NCI-H2227 (cell line): Measurements from ENCODE around the gene TCERG1L.

Experiments used
- DNase-seq: peaks from one replicate; lab custom pipeline; 2025; ENCODE audit not compliant: unreplicated experiment; lab: John Stamatoyannopoulos, UW

TCERG1L gene

DNA sequence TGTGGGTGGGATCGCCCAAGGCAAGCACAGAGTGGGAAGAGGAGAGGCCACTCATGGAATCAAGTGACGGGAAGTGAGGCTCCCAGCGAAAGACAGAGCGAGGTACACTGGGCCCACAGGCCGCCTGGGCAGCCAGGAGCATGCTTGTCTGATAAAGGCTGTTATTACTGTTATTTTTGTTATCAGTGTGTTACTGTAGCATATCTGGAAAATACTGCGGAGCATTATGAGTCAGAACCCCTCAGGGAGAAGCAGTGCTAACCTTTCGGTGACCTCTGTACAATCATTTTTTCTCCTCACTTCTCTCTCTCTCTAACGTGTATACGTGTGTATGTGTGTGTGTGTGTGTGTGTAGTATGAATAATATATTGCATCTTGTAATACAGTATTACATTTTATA is 3.8 kb upstream of the TCERG1L start:
- no peak for DNase-seq

- no peak for DNase-seq
Observed at GRCh38 chr10:131314799-131315198, 3.3 kb upstream of the TCERG1L start.

- DNase-seq, result no peak
Observed at GRCh38 chr10:131314148-131314547, 2.6 kb upstream of the TCERG1L start.

DNA sequence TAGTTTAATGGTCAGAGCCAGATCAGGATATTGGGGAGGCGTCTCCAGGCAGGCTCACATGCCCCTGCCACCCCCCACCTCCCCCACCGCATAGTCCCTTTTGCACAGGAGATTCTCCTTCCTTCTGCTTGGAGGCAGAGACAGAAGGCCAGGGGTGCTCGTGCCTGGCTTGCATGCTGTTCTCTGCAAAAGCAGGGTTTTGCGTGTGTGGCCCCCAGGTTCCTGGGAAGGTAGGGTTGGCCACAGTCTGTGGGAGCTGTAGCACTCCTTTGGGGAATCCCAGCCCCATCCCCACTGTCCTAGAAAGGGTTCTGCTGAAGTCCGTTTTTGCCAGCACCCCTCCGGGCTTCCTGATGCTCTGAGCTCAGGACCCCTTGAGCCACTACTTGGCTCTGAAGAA is 1.9 kb upstream of the TCERG1L start:
- DNase-seq, result no peak

DNA sequence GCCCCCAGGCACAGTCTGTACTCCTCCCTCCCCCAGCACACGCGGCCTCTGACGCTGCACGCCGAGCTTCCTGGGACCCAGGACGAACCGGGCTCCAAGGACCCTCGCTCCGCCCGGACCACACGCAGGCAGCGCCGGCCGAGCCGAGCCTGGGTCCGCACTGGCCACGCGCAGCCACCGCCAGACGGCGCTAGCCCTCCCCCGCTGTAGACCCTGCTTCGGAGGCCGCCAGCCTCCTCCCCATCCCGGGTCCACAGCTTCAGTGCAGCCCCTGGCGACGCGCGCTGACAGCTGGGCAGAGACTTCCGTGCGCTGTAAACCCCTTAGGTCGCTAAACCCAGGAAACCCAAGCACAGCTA is 936 bp upstream of the TCERG1L start:
- peak; percentile 0 for DNase-seq

GRCh38 chr10:131311402-131311660 is 190 bp downstream of the TCERG1L start:
- no peak for DNase-seq

DNA sequence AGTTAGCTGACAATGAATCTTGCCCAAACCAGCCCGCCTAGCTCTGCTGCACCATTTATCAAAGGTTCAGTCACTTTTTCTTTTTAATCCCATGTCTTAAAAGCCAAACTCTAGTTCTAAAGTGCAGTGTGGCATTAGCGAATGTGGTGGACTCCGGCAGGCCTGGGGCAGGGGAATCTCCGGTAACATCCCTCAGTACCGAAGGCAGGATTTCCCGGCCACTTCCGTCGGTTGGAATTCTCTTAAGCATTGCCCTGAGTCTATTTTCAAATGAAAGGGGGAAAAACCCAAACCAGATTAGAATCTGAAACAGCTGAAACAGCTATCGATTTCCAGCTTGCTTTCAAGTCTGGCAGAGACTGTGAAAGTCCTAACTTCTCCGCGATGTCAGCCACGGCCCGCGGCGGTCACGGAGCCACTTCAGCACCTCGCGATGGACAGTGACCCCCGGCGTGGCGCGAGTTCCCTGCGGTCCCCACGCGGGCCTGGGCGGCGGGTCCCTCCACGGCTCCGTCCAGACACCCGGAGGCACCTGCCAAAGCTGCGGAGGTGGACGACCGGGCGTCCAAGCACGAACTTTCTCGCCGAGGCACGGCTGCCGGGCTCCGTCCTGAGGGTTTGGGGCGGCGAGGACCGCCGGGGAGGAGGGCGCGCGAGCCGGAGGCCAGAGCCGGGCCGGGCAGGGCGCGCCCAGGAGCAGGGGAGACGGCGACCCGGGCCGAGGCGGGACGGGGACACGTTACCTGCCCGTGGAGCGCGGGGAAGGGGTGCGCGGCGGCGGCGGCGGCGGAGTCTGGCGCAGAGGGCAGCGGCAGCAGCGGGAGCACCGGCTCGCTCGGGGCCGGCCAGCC is 745 bp downstream of the TCERG1L start:
- no peak for DNase-seq

GRCh38 chr10:131310142-131310541 is 1.4 kb downstream of the TCERG1L start:
- DNase-seq, result no peak

DNA sequence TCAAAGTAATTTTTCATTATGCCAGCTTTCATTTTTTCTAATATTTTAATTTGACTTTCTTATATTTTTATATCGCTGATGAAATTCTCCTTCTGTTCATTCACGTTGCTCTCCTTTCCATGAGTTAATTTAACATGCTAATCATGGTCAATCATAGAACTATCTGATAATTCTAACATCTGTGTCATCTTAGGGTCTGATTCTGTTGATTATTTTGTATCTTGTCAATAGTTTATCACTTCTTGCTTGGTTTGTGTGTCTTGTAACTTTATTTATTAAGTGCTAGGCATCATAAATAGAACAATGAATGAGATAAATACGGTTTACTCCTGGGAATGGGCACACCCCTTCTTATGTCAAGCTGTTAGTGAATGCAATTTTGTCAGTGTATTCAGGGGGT is 11.0 kb downstream of the TCERG1L start:
- DNase-seq, result no peak

- no peak for DNase-seq
Observed at GRCh38 chr10:131290781-131291180, 20.7 kb downstream of the TCERG1L start.

GRCh38 chr10:131288648-131289047 is 22.9 kb downstream of the TCERG1L start:
- no peak for DNase-seq

DNA sequence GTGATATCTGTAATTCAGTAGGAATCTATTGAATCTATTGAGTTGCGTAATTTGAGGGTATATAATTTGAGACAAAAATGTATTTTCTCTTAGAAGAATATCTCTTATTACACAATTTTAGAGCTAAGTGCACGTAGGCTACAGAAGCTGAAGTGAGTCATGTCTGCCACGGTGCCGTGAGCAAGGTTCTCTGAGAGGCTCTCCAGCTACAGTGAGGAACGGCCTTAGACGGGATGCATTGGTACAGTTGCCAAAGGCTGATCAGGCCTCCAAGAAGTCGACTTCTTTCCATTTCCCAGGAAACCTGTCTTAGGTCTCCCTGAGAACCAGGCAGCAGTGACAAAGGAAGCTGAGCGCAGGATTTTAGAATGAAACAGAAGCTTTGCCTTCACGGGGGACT is 28.6 kb downstream of the TCERG1L start:
- no peak for DNase-seq

- DNase-seq, result no peak
Observed at GRCh38 chr10:131280101-131280500, 31.4 kb downstream of the TCERG1L start.

DNA sequence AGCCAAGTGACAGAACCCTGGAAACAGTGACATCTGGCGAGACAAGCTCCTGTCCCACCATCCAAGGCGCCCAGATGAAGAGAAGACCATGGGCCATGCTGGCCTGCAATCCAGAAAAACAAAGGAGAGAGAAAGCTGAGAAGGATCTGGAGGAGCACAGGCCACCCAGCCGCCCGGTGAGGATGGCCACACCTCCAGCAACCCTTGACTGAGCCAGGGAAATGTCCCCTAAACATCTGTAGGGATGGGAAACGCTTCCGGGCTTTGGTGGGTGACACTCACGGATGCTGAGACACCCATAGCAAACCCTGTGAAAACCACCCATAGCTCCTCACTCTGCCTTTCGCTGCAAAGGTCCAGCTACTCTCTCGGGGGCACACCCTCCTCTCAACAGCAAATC is 32.0 kb downstream of the TCERG1L start:
- DNase-seq, result no peak

DNA sequence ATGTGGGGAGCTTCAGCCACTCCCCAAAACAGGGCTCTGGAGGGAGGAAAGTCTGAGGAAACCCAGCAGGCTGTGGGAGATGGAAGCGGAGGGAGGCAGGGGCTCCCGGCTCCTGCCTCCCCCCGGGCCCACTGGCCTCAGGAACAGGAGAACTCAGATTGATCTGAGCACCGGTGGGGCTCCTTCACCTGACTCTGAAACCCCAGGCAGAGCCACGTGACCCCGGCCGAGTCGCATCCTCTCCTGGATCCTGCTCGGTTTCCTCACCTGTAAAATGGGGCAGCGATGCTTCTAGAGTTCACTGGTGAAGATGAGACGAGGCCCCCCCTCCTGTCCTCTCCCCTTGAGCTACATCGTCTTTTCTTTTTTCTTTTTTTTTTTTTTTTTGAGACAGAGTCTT is 33.6 kb downstream of the TCERG1L start:
- no peak for DNase-seq

- DNase-seq, result no peak
Observed at GRCh38 chr10:131277278-131277677, 34.2 kb downstream of the TCERG1L start.

GRCh38 chr10:131275691-131276090 is 35.8 kb downstream of the TCERG1L start:
- no peak for DNase-seq

GRCh38 chr10:131274883-131275282 is 36.6 kb downstream of the TCERG1L start:
- DNase-seq, result no peak

DNA sequence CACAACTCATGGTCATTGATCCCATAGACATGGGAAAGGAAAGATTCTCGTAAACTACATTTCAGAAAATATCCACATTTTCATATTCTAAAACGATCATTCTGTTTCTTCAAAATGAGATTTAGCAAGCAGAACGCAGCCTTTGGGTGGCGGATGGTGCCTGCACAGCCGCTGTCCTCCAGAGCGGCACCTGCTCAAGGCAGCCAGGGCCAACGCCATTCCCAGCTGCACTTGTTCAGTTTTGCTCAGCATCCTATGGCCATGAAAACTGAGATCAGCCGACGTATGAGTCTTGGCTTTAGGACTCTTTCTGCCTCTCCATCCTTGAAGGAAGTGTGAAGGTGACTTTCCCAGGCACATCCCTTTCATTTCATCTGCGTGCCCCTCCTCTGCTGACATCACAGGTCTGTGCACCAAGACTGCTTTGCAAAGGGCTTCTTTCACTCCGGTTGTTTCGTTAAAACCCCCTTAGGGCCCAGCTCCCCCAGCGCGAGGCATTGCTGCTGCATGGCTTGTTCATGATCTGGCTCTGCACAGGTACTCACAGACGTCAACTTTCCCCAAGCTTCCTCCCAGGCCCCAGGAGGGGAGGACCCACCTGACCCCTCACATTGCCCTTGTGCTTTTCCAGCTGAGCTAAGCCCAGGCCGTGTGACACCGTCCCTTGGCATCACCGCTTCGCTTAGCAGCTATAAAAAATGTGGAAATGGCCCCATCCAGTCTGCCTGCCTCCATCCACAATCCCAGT is 37.2 kb downstream of the TCERG1L start:
- no peak for DNase-seq

DNA sequence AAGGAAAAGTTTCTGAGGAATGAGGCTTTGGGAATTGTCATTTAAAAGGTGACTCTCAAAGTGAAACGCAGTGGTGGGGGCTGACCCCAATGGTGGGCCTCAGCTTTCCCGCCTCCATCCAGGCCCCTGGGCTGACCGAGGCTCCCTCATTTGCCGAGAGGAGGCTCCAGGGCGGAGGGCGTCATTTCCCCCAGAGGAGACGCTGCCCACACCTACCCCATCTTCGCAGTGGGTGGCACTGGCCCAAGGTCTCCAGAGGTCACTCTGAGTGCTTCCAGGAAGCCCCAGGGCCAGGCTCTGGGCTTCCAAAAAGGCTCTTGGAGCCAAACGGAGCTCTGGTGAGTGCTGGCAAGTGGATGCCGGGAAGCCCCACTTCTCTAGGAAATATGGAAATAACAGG is 38.0 kb downstream of the TCERG1L start:
- DNase-seq, result no peak

GRCh38 chr10:131272897-131273451 is 38.5 kb downstream of the TCERG1L start:
- DNase-seq, result no peak

DNA sequence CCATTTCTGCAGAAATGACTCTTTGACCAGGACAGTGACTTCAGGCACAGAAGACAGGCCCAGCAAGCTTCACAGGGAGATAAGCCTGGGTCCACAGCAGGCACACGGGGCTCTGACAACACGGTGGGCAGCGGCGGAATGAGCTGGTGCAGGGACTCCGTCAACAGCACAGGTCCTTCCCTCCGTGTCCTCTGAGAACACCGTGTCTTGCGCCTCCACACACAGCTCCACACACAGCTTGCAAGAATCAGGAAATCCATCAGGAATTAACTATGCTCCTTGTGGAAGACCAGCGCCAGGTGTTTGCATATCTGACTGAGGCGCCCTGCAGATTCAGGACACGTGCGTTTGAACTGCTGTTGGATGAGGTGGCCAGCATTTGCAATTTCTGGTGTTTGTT is 39.6 kb downstream of the TCERG1L start:
- DNase-seq, result no peak
